Occipital lobe (tissue), 3 donors: ENCODE results near the gene ZNF324B. TPM values are rescaled to one million over a fixed set of nuclear protein-coding genes. Genes with fewer than 3 reads are reported as not detected.
A peak's percentile ranks its signal among the peaks of the same experiment; 100 is the strongest.
"Not testable (repeated sequence)": the region's sequence is repeated elsewhere in the genome, so short reads cannot be mapped to it uniquely, and the experiment has no call there.

Experiments used
- DNase-seq: peaks from one replicate; lab custom pipeline; 2025; lab: John Stamatoyannopoulos, UW
- small RNA-seq: library from RNA; depleted of rRNA; stranded (forward); fragments of <200 nt; gene quantifications from one replicate; pipeline ENCODE3, GENCODE V24; 2014
- total RNA-seq: library from RNA; depleted of rRNA; stranded (reverse); fragments of >200 nt; gene quantifications from one replicate; pipeline ENCODE4 v1.2.3, GENCODE V29; 2014

ZNF324B gene
- total RNA-seq, 1 donor from 2014 or later = 18.2 TPM

DNA sequence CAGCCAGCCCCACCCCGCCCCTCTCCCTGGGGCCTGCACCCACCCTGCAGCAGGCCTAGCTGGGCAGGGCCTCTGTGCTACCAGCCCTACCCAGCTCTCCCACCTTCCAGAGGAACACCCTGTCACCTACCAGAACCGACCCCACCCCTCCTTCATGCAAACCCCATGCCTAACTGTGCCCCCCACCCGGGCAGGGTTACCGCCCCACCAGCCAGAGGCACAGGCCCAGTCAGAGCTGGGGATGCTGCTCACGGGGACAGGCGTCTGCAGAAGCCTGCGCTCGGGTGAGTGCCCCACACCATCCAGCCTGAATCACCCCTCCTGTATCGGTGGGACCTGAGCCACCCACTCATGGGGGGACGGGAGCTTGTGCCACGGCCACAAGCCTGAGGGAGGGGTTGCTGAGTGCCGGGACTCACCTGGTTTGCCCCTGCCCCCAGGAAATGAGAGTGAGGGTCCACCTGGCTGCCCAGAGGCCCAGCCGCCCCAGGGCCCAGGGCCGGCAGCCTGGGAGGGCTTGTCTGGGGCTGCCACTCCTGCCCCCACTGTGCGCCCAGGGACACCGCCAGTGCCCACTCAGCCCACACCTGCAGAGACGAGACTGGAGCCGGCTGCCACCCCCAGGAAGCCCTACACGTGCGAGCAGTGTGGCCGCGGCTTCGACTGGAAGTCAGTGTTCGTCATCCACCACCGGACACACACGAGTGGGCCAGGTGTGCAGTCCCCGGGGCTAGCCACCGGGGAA is 28.5 kb downstream of the ZNF324B start:
- no peak for DNase-seq

GRCh38 chr19:58480481-58480830 is 29.0 kb downstream of the ZNF324B start:
- no peak for DNase-seq

DNA sequence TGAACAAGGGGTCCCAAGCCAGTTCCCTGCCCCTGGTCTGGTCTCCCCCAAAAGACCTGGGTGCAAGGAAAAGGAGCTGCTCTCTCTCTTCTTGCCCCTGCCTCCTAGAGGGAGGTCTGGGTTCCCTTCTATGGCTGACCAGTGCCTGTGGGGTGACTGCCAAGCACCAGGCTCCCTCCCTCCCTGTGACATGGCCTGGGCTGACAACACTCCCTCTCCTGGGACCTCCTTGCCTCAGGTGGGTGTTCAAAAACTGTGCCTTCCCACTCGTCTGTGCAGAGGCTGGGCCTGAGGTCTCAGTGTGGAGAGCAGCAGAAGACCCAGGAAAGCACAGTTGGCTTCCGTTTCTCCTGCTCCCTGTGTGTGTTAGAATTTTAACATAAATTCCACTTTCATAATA is 29.4 kb downstream of the ZNF324B start:
- DNase-seq = no peak

DNA sequence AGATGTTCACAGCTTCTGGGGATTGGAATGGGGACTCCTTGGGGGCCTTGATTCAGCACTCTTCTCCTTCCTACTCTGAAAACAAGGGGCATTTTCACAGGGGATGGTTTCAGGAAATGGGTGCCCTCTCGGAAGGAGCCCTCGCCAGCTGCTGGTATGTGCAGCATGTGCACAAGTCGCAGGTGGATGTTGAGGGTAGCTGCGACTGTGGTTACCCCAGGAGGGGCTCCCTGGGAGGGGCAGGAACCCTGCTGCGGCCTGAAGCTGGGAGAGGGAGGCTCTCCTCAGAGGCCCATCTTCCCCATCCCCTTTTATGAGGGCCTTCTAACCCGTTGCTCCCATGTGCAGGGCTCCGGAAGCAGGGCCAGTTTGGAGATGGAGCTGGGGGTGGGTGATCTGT is 30.9 kb downstream of the ZNF324B start:
- no peak for DNase-seq

GRCh38 chr19:58483776-58484175 is 32.4 kb downstream of the ZNF324B start:
- DNase-seq = no peak

DNA sequence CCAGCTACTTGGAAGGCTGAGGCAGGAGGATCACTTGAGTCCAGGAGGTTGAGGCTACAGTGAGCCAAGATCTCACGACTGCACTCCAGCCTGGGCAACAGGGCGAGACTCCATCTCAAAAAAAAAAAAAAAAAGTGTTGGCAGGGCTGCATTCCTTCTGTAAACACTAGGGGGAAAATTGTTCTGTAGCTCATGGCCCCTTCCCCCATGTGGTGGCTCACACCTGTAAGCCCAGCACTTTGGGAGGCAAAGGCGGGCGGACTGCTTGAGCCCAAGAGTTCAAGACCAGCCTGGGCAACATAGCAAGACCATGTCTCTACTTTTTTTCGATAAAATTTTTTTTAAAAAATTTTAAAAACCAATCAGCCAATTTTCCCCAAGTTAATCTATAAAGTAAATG is 32.9 kb downstream of the ZNF324B start:
- not testable (repeated sequence) for DNase-seq

DNA sequence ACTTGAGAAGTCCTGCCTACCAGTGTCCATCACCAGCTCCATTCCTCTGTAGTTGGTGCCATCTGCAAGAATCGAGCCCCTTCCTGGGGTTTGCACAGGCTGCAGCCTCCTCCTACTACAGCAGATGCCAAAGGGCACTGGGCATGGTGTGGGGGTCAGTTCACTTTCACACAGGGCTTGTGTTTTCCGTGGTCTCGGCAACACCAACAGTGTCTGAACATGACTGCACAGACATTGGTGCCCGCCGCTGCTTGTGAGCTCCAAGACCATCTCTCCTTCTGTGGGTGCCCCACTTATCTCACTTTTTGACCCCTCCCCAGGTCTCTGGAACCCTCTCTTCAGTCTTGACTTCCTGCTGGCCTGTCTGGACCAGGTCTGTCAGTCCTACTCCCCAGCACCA is 40.0 kb downstream of the ZNF324B start:
- no peak for DNase-seq

DNA sequence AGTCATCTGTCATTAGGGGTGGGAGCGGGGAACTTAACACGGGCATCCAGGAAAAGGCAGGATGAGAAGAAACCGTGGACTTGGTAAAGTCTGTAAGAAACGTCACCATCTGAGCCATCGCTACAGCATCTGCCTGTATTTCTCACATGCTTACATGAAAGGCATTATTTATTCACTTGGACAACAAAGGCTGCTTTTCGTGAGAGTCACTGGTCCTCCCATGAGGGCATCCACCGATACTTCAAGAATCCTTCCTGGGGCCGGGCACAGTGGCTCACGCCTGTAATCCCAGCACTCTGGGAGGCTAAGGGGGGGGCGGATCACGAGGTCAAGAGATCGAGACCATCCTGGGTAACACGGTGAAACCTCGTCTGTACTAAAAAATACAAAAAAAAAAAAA is 40.8 kb downstream of the ZNF324B start:
- DNase-seq = no peak

DNA sequence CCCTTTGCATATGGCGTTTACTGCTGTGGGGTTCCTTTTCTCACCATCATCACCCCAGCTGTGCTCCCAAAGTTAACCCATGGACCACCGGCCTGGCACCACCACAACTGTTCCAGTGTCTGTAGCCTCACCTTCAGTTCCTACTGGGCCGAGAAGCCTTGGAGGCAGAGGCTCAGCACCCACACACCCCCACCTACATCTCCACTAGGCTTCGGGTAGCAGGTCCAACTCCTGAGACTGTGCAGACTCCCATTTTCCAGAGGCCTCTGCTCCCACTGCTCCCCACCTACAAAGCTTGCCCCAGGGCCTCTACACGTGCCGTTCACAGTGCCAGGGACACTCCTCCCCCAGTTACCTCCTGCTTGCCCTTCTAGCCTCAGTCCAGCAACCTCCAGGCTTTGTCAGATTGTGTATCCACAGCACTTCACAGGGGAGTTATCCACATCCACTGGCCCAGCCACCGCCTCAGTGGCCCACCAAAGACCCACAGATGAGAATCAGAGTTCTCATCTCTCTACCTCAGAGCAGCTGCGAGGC is 46.3 kb downstream of the ZNF324B start:
- DNase-seq = no peak

- DNase-seq = no peak
These were observed 47.0 kb downstream of the ZNF324B start for GRCh38 chr19:58498316-58499020.

- peak; percentile 99 for DNase-seq
These were observed 47.9 kb downstream of the ZNF324B start for GRCh38 chr19:58499021-58499927.

- DNase-seq = no peak
These were observed 48.8 kb downstream of the ZNF324B start for GRCh38 chr19:58500242-58500641.

Small RNA genes within 50 kb of the gene (small RNA-seq; reads per million reads assigned to genes)
- not detected for gene RN7SL693P
- gene RNU6-1337P = not detected

Other genes starting within 250 kb of the ZNF324B start
- gene ZNF544, start 222.7 kb upstream of the ZNF324B start, total RNA-seq = 63.8 TPM
- 17.2 TPM for gene ZNF8, start 172.7 kb upstream of the ZNF324B start, total RNA-seq
- 20.6 TPM for gene ERVK3-1, start 146.2 kb upstream of the ZNF324B start, total RNA-seq
- 3.0 TPM for gene ZSCAN22, start 124.6 kb upstream of the ZNF324B start, total RNA-seq
- 0.94 TPM for gene A1BG, start 98.1 kb upstream of the ZNF324B start, total RNA-seq
- gene ZNF497, start 88.9 kb upstream of the ZNF324B start, total RNA-seq = 5.9 TPM
- gene ZNF837, start 70.6 kb upstream of the ZNF324B start, total RNA-seq = 0.94 TPM
- 1,568 TPM for gene RPS5, start 64.4 kb upstream of the ZNF324B start, total RNA-seq
- gene RNF225, start 56.0 kb upstream of the ZNF324B start, total RNA-seq = not detected
- gene ZNF584, start 43.0 kb upstream of the ZNF324B start, total RNA-seq = 14.3 TPM
- gene ZNF132, start 11.5 kb upstream of the ZNF324B start, total RNA-seq = 21.7 TPM
- gene ZNF324, start 15.5 kb downstream of the ZNF324B start, total RNA-seq = 22.9 TPM
- gene ZNF446, start 24.7 kb downstream of the ZNF324B start, total RNA-seq = 7.5 TPM
- 4.1 TPM for gene SLC27A5, start 60.4 kb downstream of the ZNF324B start, total RNA-seq
- 5.0 TPM for gene ZBTB45, start 68.2 kb downstream of the ZNF324B start, total RNA-seq
- 276 TPM for gene TRIM28, start 92.4 kb downstream of the ZNF324B start, total RNA-seq
- gene CHMP2A, start 103.5 kb downstream of the ZNF324B start, total RNA-seq = 47.7 TPM
- 45.5 TPM for gene UBE2M, start 107.0 kb downstream of the ZNF324B start, total RNA-seq
- 13.1 TPM for gene MZF1, start 121.7 kb downstream of the ZNF324B start, total RNA-seq